ENCODE data around the gene SLC2A11. TPM values are rescaled to one million over a fixed set of nuclear protein-coding genes. Genes with fewer than 3 reads are reported as not detected.
A peak's percentile ranks its signal among the peaks of the same experiment; 100 is the strongest.

The SLC2A11 gene
- total RNA-seq, 1 donor from 2014 or later = 8.2 TPM

GRCh38 chr22:23888615-23889401 lies 31.1 kb downstream of the SLC2A11 start:
- FAIRE-seq (no peak), DNase-seq (ENCODE audit: low read depth) (no peak)
- no peak overlapping the region for H3K4me3 ChIP-seq (ENCODE audit: low read depth, low read length)
- H3K27me3 ChIP-seq (ENCODE audit: control insufficient read depth, insufficient read depth, low read length) = no peaks in the 10 kb centered on the region
- H3K36me3 ChIP-seq (ENCODE audit: control insufficient read depth, insufficient read depth, low read length) = no peaks in the 10 kb centered on the region
- peak; percentile 30 for TF ChIP-seq CTCF (IDR thresholded peaks at IDR 0.05; ENCODE audit: insufficient read depth, low read length, severe bottlenecking)

- H3K27me3 ChIP-seq (ENCODE audit: control insufficient read depth, insufficient read depth, low read length) = no peaks in the 10 kb centered on the region
- H3K36me3 ChIP-seq (ENCODE audit: control insufficient read depth, insufficient read depth, low read length) = no peaks in the 10 kb centered on the region
- no peak for TF ChIP-seq CTCF (IDR thresholded peaks at IDR 0.05; ENCODE audit: insufficient read depth, low read length, severe bottlenecking)
- FAIRE-seq (no peak), DNase-seq (ENCODE audit: low read depth) (no peak)
- H3K4me3 ChIP-seq (ENCODE audit: low read depth, low read length) = no peak overlapping the region
Observed at GRCh38 chr22:23889620-23890019, 31.9 kb downstream of the SLC2A11 start.

GRCh38 chr22:23891726-23892125 lies 34.1 kb downstream of the SLC2A11 start:
- TF ChIP-seq CTCF (IDR thresholded peaks at IDR 0.05; ENCODE audit: insufficient read depth, low read length, severe bottlenecking) = no peak
- Histone ChIP-seq H3K4me3 (ENCODE audit: low read depth, low read length) (no peak overlapping the region), H3K27me3 (ENCODE audit: control insufficient read depth, insufficient read depth, low read length) (no peaks in the 10 kb centered on the region), H3K36me3 (ENCODE audit: control insufficient read depth, insufficient read depth, low read length) (peaks cover 12% of the 10 kb centered on the region)
- DNase-seq (ENCODE audit: low read depth) = no peak
- no peak for FAIRE-seq

GRCh38 chr22:23892130-23892529 lies 34.5 kb downstream of the SLC2A11 start:
- DNase-seq (ENCODE audit: low read depth) = no peak
- no peaks in the 10 kb centered on the region for H3K27me3 ChIP-seq (ENCODE audit: control insufficient read depth, insufficient read depth, low read length)
- H3K36me3 ChIP-seq (ENCODE audit: control insufficient read depth, insufficient read depth, low read length) = peaks cover 15% of the 10 kb centered on the region
- no peak for TF ChIP-seq CTCF (IDR thresholded peaks at IDR 0.05; ENCODE audit: insufficient read depth, low read length, severe bottlenecking)
- H3K4me3 ChIP-seq (ENCODE audit: low read depth, low read length) = no peak overlapping the region
- no peak for FAIRE-seq

- Histone ChIP-seq H3K4me3 (ENCODE audit: low read depth, low read length) (no peak overlapping the region), H3K27me3 (ENCODE audit: control insufficient read depth, insufficient read depth, low read length) (no peaks in the 10 kb centered on the region), H3K36me3 (ENCODE audit: control insufficient read depth, insufficient read depth, low read length) (peaks cover 18% of the 10 kb centered on the region)
- TF ChIP-seq CTCF (IDR thresholded peaks at IDR 0.05; ENCODE audit: insufficient read depth, low read length, severe bottlenecking) = no peak
- FAIRE-seq (no peak), DNase-seq (ENCODE audit: low read depth) (no peak)
Observed at GRCh38 chr22:23892706-23893105, 35.0 kb downstream of the SLC2A11 start.
